GM19468 (cell line): Measurements from ENCODE around the gene TUBA3D.
"Not testable (repeated sequence)": the region's sequence is repeated elsewhere in the genome, so short reads cannot be mapped to it uniquely, and the experiment has no call there.

Experiments
- ATAC-seq: cut with Tn5 transposase; IDR thresholded peaks from one replicate; pipeline ENCODE4 v1.9.1; 2021; ENCODE audit warnings: mild to moderate bottlenecking, moderate library complexity, moderate number of reproducible peaks; ENCODE audit not compliant: unreplicated experiment; ENCODE audit errors: extremely low read depth

TUBA3D gene

DNA sequence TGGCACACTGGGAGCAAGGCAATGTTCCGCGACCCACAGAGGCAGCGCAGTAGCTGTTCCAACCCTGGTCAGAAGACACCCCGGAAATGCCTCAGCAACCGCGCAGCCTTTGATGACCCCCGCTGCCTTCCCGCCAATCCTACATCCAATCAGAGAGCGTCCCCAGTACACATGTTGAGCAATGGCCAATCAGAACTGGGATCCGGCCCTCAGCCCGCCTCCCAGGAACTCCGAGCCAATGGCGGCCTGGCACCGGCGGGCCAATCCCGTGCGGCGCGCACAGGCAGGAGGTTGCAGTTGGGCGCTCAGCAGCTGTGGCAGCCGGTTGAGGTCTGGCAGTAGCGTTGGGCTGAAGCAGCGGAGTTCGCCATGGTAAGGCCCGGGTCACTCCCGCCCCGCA is at the start of gene TUBA3D:
TUBA3D (plus strand) TSS at position 289 of the 400 bp plus-strand sequence; CDS start at position 370, 81 bp downstream.
- no peak for ATAC-seq

DNA sequence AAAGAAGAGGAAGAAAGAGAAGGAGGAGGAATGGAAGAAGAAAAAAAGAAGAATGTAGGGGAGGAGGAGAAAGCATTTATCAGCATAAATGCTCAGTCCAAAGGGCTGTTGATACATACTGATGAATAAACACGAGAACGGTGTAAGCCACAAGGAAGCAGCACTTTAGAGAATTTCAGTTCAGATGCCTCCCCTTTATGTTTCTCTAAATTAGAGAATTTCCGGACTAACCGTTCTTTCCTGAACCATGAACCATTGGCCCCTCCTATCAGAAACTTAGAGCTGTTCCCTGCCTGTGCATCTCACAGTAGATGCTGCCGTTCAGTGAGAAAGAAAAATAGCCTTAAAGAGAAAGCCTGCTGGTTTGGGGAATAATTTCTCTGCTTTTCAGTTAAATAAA is 49.2 kb upstream of the TUBA3D start:
- no peak for ATAC-seq

GRCh38 chr2:131431336-131431735 is 44.6 kb upstream of the TUBA3D start:
- ATAC-seq = no peak

DNA sequence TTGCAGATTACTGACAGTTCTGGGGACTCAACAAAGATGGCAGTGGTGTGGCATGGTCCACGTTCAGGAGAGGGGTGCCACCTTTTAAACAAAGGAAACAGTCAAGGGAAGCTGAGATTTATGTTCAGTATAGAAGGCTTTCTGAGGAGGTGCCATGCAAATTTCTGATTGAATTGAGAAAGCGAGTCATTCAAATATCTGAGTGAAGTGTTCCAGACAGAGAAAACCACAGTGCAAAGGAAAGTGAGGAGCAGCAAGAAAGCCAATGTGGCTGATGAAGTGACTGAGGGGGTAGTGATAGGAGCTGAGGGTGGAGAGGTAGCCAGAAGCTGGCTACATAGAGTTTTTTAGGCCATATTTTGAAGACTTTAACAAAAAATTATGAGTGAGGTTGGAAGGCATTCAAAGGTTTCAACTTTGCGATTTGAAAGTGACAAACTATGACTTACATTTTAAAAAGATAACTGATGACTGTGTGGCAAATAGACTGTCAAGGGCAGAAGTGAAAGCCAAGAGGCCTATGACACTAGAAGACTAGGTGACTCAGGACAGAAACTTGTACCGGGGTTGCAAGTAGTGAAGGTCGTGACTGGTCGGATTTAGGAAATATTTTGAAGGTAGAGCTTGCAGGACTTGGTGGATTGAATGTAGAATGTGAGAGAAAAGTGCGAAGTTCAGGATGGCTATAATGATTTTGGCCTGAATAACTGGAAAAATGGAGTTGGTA is 35.0 kb upstream of the TUBA3D start:
- ATAC-seq = not testable (repeated sequence)

- ATAC-seq = not testable (repeated sequence)
Measured at GRCh38 chr2:131444736-131445514, 31.0 kb upstream of the TUBA3D start.

DNA sequence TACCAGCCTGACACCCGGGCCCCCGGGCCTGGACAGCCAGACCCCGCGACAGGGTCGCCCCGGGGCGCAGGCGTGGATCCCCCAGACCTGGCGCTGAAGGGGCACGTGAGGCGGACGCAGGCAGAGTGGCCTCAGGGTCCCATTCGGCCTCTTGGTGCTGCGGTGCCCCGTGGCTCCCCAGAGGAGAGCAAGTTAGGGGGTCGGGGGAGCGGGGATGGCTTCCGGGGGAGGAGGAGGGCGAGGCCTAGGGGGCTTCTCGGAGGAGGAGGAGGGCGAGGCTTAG is 30.5 kb upstream of the TUBA3D start:
- ATAC-seq = not testable (repeated sequence)

DNA sequence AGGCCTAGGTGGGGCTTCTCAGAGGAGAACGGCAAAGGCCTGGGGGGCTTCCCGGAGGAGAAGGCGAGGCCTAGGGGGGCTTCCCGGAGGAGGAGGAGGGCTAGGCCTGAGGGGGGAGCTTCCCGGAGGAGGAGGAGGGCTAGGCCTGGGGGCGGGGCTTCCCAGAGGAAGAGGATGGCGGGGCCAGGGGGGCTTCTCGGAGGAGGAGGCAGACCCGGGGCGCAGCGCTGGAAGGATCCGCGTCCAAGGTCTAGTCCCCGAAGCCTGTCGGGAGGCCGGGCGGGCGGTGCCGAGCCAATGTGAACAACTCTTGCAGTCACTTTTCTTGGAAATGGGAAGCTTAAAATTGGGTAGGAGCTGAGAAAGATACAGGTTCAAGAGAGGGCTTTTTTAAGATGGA is 30.0 kb upstream of the TUBA3D start:
- no peak for ATAC-seq

- not testable (repeated sequence) for ATAC-seq
Measured at GRCh38 chr2:131447981-131448380, 27.9 kb upstream of the TUBA3D start.

GRCh38 chr2:131451265-131451949 is 24.5 kb upstream of the TUBA3D start:
- peak; percentile 70 for ATAC-seq

GRCh38 chr2:131454914-131455313 is 21.0 kb upstream of the TUBA3D start:
- ATAC-seq = not testable (repeated sequence)

- not testable (repeated sequence) for ATAC-seq
Measured at GRCh38 chr2:131467722-131468121, 8.2 kb upstream of the TUBA3D start.

DNA sequence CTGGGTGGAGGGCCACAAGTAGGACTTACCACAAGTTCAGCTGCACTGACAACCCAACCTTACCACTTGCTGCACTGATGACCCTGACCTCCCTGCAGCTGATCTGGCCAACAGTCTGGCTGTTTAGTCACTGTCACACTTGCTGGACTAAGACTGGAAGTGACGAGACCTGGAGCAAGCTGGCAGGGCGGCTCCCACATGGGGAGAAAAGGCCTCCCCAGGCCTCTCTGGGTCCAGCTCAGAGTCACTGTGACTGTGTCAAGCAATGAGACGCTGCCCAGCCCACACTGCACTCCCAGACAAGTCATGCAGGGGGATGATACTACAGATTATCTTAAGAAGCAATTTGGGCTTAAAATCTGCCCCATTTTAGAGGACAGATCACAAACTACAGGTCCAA is 5.0 kb upstream of the TUBA3D start:
- not testable (repeated sequence) for ATAC-seq

DNA sequence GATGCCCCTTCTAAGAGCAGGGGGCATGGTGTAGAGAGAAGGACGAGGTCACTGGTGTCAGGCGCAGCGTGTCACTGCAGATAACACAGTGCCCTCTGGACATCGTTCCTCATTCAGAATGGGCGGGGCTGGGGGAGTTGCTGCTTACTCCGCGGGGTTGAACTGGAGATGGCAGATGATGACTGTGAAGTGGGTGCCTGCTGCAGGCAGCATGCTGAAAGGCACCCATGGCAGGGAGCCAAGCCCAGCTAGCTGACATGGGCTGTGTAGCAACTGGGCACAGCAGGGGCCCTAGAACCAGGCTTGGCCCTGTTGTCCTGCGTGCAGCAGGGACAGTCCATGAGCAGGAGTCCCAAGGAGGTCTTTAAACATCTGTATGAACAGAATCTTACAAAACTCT is 4.3 kb upstream of the TUBA3D start:
- not testable (repeated sequence) for ATAC-seq

DNA sequence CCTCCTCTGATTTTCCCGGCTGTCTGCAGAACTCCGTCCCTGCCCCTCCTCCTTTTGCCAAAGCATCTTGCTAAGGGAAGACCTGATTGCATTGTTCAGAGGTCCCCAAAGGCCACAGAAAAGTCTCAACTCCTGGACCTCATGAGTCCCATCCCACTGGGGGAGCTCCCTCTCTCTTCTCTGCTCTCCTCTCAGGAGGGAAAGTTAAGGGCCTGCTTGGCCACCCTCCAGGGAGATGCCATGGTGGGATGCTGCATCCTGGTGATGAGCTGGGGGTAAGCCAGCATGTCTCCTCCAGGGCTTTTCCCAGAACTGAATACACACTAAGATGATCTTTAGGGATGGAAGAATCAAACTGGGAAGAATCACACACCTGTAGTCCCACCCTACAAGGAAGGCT is 2.7 kb upstream of the TUBA3D start:
- not testable (repeated sequence) for ATAC-seq

- ATAC-seq = not testable (repeated sequence)
Measured at GRCh38 chr2:131476363-131476762, 444 bp downstream of the TUBA3D start.

- not testable (repeated sequence) for ATAC-seq
Measured at GRCh38 chr2:131477227-131477626, 1.3 kb downstream of the TUBA3D start.

DNA sequence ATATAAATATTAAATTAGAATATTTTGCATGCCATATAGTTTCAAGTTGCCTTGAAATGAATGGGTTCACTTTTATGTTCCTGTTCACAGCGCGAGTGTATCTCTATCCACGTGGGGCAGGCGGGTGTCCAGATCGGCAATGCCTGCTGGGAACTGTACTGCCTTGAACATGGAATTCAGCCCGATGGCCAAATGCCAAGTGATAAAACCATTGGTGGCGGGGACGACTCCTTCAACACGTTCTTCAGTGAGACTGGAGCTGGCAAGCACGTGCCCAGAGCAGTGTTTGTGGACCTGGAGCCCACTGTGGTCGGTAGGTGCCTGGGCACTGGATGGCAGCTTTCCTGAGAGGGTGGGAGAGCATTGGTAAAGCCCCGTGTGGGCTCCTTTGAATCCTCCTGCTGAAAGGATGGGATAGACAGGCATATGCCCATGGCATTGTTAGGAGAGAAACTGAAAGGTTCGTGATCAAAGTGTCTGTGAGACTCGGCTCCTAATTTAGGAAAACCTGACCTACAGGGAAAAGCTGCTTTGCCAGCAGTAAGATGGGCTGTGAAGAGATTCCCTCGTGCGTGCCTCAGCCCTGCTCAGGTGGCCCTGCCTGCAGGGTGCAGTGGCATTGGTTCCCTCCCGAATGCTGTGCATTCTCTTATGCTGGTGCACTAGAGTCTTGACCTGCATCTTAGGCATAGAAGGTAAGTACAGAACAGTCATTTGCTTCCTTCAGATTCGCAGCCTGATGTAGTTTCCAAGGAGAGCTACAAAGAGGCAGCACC is 2.3 kb downstream of the TUBA3D start:
- ATAC-seq = not testable (repeated sequence)

GRCh38 chr2:131478850-131479461 is 3.0 kb downstream of the TUBA3D start:
- ATAC-seq = not testable (repeated sequence)

DNA sequence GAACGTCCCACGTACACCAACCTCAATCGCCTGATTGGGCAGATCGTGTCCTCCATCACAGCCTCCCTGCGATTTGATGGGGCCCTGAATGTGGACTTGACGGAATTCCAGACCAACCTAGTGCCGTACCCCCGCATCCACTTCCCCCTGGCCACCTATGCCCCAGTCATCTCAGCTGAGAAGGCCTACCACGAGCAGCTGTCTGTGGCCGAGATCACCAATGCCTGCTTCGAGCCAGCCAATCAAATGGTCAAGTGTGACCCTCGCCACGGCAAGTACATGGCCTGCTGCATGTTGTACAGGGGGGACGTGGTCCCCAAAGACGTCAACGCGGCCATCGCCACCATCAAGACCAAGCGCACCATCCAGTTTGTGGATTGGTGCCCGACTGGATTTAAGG is 4.4 kb downstream of the TUBA3D start:
- ATAC-seq = not testable (repeated sequence)
